Chondrocyte (in vitro differentiated cells): Measurements from ENCODE around the gene SLC66A2. TPM values are rescaled to one million over a fixed set of nuclear protein-coding genes. Genes with fewer than 3 reads are reported as not detected.

Experiments
- DNase-seq: peaks from one replicate; pipeline ENCODE4 v3.0.0; 2021; ENCODE audit warnings: mixed read lengths, low spot score
- H3K27ac Mint-ChIP-seq: one replicate; pipeline ENCODE4 v1.8.0; 2021; ENCODE audit warnings: mild to moderate bottlenecking, moderate library complexity, mixed read lengths; ENCODE audit not compliant: unreplicated experiment
- H3K27me3 Mint-ChIP-seq: 2 replicates; pipeline ENCODE4 v1.8.0; 2021; ENCODE audit warnings: low read depth, mixed read lengths
- H3K36me3 Mint-ChIP-seq: 2 replicates; pipeline ENCODE4 v1.8.0; 2021; ENCODE audit warnings: low read depth, mixed read lengths
- H3K4me1 Mint-ChIP-seq: 2 replicates; pipeline ENCODE4 v1.8.0; 2021; ENCODE audit warnings: low read depth, mild to moderate bottlenecking, mixed read lengths
- H3K4me3 Mint-ChIP-seq: one replicate; pipeline ENCODE4 v1.8.0; 2021; ENCODE audit warnings: mild to moderate bottlenecking, moderate library complexity, mixed read lengths; ENCODE audit not compliant: unreplicated experiment
- H3K9me3 Mint-ChIP-seq: 2 replicates; pipeline ENCODE4 v1.8.0; 2021; ENCODE audit warnings: low read depth, mixed read lengths
- total RNA-seq: library from RNA; stranded (reverse); gene quantifications from 3 replicates; pipeline ENCODE4 v1.2.1, GENCODE V29; 2021
- TF ChIP-seq, protein P1 (sequence below): fragments of 200-600 bp; sonication (generic); IDR thresholded peaks from 2 replicates; pipeline ENCODE4 v1.5.0; 2021; ENCODE audit warnings: antibody characterized with exemption, mild to moderate bottlenecking, moderate library complexity

Gene SLC66A2
- total RNA-seq, 1 donor from 2014 or later: 27.6 TPM

DNA sequence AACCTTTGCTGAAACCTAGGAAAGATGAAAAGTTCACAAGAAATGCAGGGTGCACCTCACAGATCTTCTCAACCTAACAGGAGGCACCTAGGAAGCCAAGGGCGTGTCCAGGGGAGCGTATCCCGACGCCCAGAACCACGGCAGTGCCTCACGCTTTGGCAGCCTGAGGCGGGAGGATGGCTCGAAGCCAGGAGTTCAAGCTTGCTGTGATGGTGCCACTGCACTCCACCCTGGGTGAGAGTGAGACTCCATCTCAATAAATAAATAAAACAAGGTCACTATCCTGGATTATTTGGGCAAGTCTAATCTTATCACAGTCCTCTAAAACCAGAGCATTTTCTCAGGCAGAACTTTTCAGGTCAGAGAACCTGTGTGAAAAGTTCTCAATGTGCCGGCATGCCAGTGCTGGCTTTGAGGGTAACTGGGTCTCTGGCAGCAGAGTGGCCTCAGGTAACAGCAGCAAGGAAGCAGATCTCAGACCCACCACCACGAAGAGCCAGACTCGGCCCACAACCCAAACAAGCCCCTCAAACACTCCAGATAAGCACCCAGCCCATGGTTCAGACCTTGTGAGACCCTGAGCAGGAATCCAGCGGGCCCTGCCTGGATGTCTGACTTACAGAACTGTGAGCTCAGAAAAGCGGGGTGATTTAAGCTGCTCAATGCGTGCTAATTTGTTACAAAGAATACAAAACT lies 24.7 kb upstream of the SLC66A2 start:
- Mint-ChIP-seq H3K36me3 (peaks cover 18% of the 10 kb centered on the region), H3K27me3 (no peaks in the 10 kb centered on the region), H3K27ac (peak overlapping the region; percentile 27), H3K9me3 (no peaks in the 10 kb centered on the region), H3K4me1 (peaks cover 24% of the 10 kb centered on the region), H3K4me3 (no peak overlapping the region)
- no peak for DNase-seq
- TF ChIP-seq, protein P1, sequence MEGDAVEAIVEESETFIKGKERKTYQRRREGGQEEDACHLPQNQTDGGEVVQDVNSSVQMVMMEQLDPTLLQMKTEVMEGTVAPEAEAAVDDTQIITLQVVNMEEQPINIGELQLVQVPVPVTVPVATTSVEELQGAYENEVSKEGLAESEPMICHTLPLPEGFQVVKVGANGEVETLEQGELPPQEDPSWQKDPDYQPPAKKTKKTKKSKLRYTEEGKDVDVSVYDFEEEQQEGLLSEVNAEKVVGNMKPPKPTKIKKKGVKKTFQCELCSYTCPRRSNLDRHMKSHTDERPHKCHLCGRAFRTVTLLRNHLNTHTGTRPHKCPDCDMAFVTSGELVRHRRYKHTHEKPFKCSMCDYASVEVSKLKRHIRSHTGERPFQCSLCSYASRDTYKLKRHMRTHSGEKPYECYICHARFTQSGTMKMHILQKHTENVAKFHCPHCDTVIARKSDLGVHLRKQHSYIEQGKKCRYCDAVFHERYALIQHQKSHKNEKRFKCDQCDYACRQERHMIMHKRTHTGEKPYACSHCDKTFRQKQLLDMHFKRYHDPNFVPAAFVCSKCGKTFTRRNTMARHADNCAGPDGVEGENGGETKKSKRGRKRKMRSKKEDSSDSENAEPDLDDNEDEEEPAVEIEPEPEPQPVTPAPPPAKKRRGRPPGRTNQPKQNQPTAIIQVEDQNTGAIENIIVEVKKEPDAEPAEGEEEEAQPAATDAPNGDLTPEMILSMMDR: no peak

DNA sequence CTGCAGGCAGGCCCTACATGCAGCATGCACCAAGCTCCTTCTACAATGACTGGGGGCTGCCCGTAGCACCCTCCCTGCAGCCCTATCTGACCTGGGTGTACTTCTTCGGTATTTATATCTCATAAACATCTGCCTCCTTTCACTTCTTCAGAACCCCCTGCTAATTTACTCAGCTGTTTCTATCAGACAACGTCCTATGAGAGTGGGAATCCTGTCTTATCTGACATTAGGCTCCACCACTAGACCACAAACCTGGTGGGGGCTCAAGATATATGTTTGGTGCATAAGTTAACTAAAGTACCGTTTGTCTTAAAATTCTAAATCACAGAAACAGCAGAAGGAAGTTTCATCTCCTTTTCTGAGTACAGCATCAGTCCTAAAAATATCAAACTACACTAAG lies 23.6 kb upstream of the SLC66A2 start:
- Mint-ChIP-seq H3K36me3 (peaks cover 21% of the 10 kb centered on the region), H3K27me3 (no peaks in the 10 kb centered on the region), H3K4me3 (no peak overlapping the region), H3K4me1 (peaks cover 17% of the 10 kb centered on the region), H3K9me3 (no peaks in the 10 kb centered on the region), H3K27ac (no peak overlapping the region)
- DNase-seq: no peak
- TF ChIP-seq, protein P1: no peak

DNA sequence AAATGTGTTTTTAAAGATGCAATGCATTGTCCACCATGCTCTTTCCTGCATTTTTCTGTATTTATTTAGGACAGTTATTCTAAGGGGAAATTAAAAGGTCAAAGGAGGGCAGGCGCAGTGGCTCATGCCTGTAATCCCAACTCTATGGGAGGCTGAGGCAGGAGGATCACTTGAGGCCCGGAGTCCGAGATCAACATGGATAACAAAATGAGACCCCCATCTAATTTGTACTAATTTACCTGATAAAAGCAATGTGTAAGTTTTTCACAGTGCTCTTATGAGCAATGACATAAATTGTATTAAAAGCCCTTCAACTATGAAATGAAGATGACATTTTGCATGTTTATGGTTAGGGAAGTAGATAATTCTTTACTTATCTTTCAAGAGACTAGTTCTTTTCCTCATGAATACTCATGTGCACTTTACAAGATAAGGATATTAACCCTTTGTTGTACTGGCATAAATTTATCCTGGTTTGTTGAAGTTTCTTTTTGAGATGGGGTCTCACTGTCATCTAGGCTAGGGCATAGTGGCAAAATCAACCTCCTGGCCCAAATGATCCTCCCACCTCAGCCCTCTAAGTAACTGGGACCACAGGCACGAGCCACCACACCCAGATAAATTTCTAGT lies 22.7 kb upstream of the SLC66A2 start:
- DNase-seq: no peak
- H3K4me1 Mint-ChIP-seq: peaks cover 12% of the 10 kb centered on the region
- no peaks in the 10 kb centered on the region for H3K27me3 Mint-ChIP-seq
- H3K36me3 Mint-ChIP-seq: peaks cover 23% of the 10 kb centered on the region
- no peaks in the 10 kb centered on the region for H3K9me3 Mint-ChIP-seq
- TF ChIP-seq, protein P1: no peak
- no peak overlapping the region for H3K4me3 Mint-ChIP-seq
- H3K27ac Mint-ChIP-seq: no peak overlapping the region

DNA sequence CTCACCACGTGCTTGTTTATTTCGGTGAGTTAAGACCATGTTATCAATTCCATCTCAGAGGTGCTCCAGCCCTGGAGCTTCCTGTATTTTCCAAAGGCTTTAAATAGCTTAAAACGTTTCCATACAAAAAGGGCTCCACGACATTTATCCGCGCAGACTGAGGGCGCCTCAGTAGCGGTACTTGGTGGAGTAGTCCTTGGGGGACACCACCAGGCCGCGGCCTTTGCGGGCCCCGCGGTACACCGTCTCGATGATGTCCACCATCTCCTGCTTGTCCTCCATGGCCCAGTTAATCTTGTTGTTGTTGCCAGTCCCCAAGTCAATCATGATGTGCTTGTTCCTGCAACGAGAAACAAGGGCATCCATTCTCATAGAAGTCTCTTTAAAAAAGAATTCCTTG lies 22.1 kb upstream of the SLC66A2 start:
- Mint-ChIP-seq H3K4me3 (no peak overlapping the region), H3K27ac (no peak overlapping the region), H3K4me1 (peaks cover 12% of the 10 kb centered on the region), H3K27me3 (no peaks in the 10 kb centered on the region), H3K9me3 (no peaks in the 10 kb centered on the region), H3K36me3 (peaks cover 23% of the 10 kb centered on the region)
- TF ChIP-seq, protein P1: no peak
- no peak for DNase-seq

DNA sequence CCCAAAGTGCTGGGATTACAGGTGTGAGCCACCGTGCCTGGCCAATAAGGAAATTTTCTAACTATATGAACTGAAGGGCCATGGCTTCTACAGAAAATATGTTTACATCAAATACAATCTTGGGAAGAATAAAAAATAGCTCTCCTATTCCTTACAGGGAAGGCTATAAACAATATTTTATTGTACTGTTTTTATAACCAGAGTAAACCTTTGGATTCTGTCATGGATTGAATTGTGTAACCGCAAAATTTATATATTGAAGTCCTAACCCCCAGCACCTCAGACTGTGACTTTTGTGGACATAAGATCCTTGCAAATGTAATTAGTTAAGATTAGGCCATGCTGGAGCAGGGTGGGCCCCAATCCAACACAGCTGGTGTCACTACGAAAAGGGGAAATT lies 21.3 kb upstream of the SLC66A2 start:
- peaks cover 23% of the 10 kb centered on the region for H3K36me3 Mint-ChIP-seq
- H3K4me3 Mint-ChIP-seq: no peak overlapping the region
- no peaks in the 10 kb centered on the region for H3K27me3 Mint-ChIP-seq
- H3K4me1 Mint-ChIP-seq: peaks cover 8% of the 10 kb centered on the region
- DNase-seq: no peak
- H3K27ac Mint-ChIP-seq: no peak overlapping the region
- TF ChIP-seq, protein P1: no peak
- no peaks in the 10 kb centered on the region for H3K9me3 Mint-ChIP-seq
